RWPE1 (cell line): Measurements from ENCODE around the gene PRRG2.

Experiments
- CTCF ChIA-PET: fragments of 350-600 bp; sonication (Branson Sonifier 250); formaldehyde crosslinking; extraction: SDS; loops from one replicate; lab custom pipeline; 2021; lab: Yijun Ruan, JAX
- POLR2A ChIA-PET: fragments of 400-600 bp; formaldehyde crosslinking; extraction: SDS; loops from one replicate; lab custom pipeline; 2020; ENCODE audit warnings: antibody characterized with exemption; ENCODE audit not compliant: low non-redundant PET; lab: Yijun Ruan, JAX
- DNase-seq: peaks from one replicate; pipeline ENCODE4 v3.0.0; 2012; ENCODE audit warnings: low spot score
- H3K27ac ChIP-seq: fragments of 450-650 bp; 2 replicates; pipeline ENCODE4 v1.5.1; 2017
- CTCF ChIP-seq: fragments of 450-650 bp; conservative IDR thresholded peaks from 2 replicates; pipeline ENCODE4 v1.5.1; 2017; ENCODE audit warnings: low read depth, mild to moderate bottlenecking

Gene PRRG2

GRCh38 chr19:49539192-49539952, 41.7 kb upstream of the PRRG2 start:
- TF ChIP-seq CTCF, result no peak

DNA sequence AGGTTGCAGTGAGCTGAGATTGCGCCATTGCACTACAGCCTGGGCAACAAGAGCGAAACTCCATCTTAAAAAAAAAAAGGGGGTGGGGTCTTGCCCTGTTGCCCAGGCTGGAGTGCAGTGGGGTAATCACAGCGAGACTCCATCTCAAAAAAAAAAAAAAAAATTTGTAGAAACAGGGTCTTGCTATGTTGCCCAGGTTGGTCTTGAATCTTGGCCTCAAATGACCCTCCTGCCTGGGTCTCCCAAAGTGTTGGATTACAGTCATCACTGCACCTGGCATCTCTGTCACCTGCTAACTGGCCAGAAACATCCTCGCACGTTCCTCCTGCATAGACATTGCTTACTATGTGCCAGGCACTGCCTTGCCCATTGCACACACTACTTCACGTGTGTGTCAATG, 39.2 kb upstream of the PRRG2 start:
- no peak overlapping the region for H3K27ac ChIP-seq
- no peak for DNase-seq
- no peak for TF ChIP-seq CTCF
- ChIA-PET POLR2A (no interaction called here), CTCF (no interaction called here)

More at GRCh38 chr19:49539192-49539952, 41.7 kb upstream of the PRRG2 start:
- DNase-seq, result no peak
- CTCF ChIA-PET, result no interaction called here
- H3K27ac ChIP-seq, result no peak overlapping the region
- POLR2A ChIA-PET, result no interaction called here

GRCh38 chr19:49542446-49542845, 38.7 kb upstream of the PRRG2 start:
- CTCF ChIA-PET, result no interaction called here
- TF ChIP-seq CTCF, result no peak
- POLR2A ChIA-PET, result no interaction called here
- DNase-seq, result no peak
- H3K27ac ChIP-seq, result no peak overlapping the region

- ChIA-PET CTCF (no interaction called here), POLR2A (no interaction called here)
- no peak for DNase-seq
- no peak for TF ChIP-seq CTCF
- no peak overlapping the region for H3K27ac ChIP-seq
Measured at GRCh38 chr19:49543032-49543431, 38.1 kb upstream of the PRRG2 start.

DNA sequence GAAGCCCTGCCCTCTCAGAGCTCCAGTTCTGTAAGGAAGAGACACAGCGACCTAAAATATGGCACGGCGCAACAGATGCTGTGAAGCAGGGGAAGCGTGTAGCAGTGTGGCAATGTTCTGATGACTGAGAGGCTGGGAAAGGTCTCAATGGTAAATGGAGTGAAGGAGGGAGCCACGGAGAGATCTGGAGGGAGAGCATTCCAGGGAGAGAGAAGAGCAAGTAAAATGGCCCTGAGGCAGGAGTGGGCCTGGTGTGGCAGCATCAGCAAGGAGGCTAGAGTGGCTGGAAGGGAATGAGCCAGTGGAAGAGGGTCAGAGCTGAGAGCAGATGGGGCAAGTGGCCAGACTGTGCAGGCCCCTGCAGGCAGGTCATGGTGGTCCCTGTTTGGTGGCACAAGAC, 37.0 kb upstream of the PRRG2 start:
- DNase-seq, result no peak
- ChIA-PET POLR2A (no interaction called here), CTCF (no interaction called here)
- TF ChIP-seq CTCF, result no peak
- no peak overlapping the region for H3K27ac ChIP-seq

- POLR2A ChIA-PET, result interaction anchor here (0.6 to 0.9 kb wide), 2 partner anchors 38 to 50 kb away, joined by 3 to 7 read pairs; no protein-coding TSS in a partner anchor
- CTCF ChIA-PET, result interaction anchor here (0.6 to 2.3 kb wide), 16 partner anchors 12 to 950 kb away, joined by 3 to 18 read pairs (median 6); partner anchors contain the start of gene FLT3LG
- peak; percentile 75 for DNase-seq
- TF ChIP-seq CTCF, result peak; percentile 82
- H3K27ac ChIP-seq, result no peak overlapping the region
Measured at GRCh38 chr19:49546825-49547565, 34.1 kb upstream of the PRRG2 start.
